Transverse colon (tissue), 4 donors: ENCODE results near the gene AJAP1.

ENCODE experiments used
- CTCF ChIP-seq, 5 experiments: fragments of 200-600 bp in 3 of 5; fragments of 450-650 bp in 2 of 5; sonication (generic) in 3 of 5; IDR thresholded peaks; 1 replicate in 2 of 5; 2 replicates in 3 of 5; pipeline ENCODE4 v1.5.1; 2016 to 2017; ENCODE audit warnings: antibody characterized with exemption in 5 of 5, inconsistent platforms in 3 of 5, mild to moderate bottlenecking in 2 of 5, moderate library complexity in 1 of 5
- EP300 ChIP-seq: sonication (generic); formaldehyde crosslinking; IDR thresholded peaks from one replicate; pipeline ENCODE4 v1.6.1; 2017; ENCODE audit warnings: antibody characterized with exemption, low read depth
- POLR2A ChIP-seq: fragments of 450-650 bp; IDR thresholded peaks from one replicate; pipeline ENCODE4 v1.6.1; 2016; ENCODE audit warnings: antibody characterized with exemption, mild to moderate bottlenecking, moderate library complexity
- POLR2AphosphoS5 ChIP-seq, 3 donors: sonication (generic); formaldehyde crosslinking; IDR thresholded peaks; one replicate each; pipeline ENCODE4 v1.6.1; 2016; ENCODE audit warnings: antibody characterized with exemption in 3 of 3

- TF ChIP-seq POLR2AphosphoS5 (IDR thresholded peaks at IDR 0.05) = no peak
- no peak for TF ChIP-seq CTCF (IDR thresholded peaks at IDR 0.05)
- no peak for TF ChIP-seq POLR2A
- no peak for TF ChIP-seq EP300
Observed at GRCh38 chr1:4803335-4803734, 148.9 kb downstream of the AJAP1 start.
